IPS-18c (cell line): Measurements from ENCODE around the gene CASD1.

ENCODE experiments used
- H3K4me3 ChIP-seq: 2 replicates; pipeline ENCODE4 v1.7.0; 2013; ENCODE audit warnings: low read depth, mild to moderate bottlenecking, low read length, moderate library complexity; ENCODE audit not compliant: insufficient read depth
- H3K9me3 ChIP-seq: one replicate; pipeline ENCODE4 v1.6.1; 2013; ENCODE audit warnings: mild to moderate bottlenecking, low read length, moderate library complexity; ENCODE audit not compliant: control insufficient read depth, insufficient read depth

The CASD1 gene

GRCh38 chr7:94562525-94562924 is 52.9 kb downstream of the CASD1 start:
- Histone ChIP-seq H3K9me3 (no peaks in the 10 kb centered on the region), H3K4me3 (no peak overlapping the region)

GRCh38 chr7:94565247-94565894 is 55.8 kb downstream of the CASD1 start:
- Histone ChIP-seq H3K9me3 (no peaks in the 10 kb centered on the region), H3K4me3 (no peak overlapping the region)

- Histone ChIP-seq H3K9me3 (no peaks in the 10 kb centered on the region), H3K4me3 (no peak overlapping the region)
Measured at GRCh38 chr7:94567396-94567795, 57.8 kb downstream of the CASD1 start.

GRCh38 chr7:94571816-94572215 is 62.2 kb downstream of the CASD1 start:
- H3K9me3 ChIP-seq, result no peaks in the 10 kb centered on the region

GRCh38 chr7:94575646-94576045 is 66.0 kb downstream of the CASD1 start:
- Histone ChIP-seq H3K4me3 (no peak overlapping the region), H3K9me3 (no peaks in the 10 kb centered on the region)

More at GRCh38 chr7:94571816-94572215, 62.2 kb downstream of the CASD1 start:
- no peak overlapping the region for H3K4me3 ChIP-seq

GRCh38 chr7:94576316-94576715 is 66.7 kb downstream of the CASD1 start:
- Histone ChIP-seq H3K4me3 (no peak overlapping the region), H3K9me3 (no peaks in the 10 kb centered on the region)

- Histone ChIP-seq H3K4me3 (no peak overlapping the region), H3K9me3 (no peaks in the 10 kb centered on the region)
Measured at GRCh38 chr7:94577357-94577756, 67.7 kb downstream of the CASD1 start.

- no peaks in the 10 kb centered on the region for H3K9me3 ChIP-seq
- no peak overlapping the region for H3K4me3 ChIP-seq
Measured at GRCh38 chr7:94578614-94579013, 69.0 kb downstream of the CASD1 start.

GRCh38 chr7:94579470-94579869 is 69.9 kb downstream of the CASD1 start:
- no peak overlapping the region for H3K4me3 ChIP-seq

GRCh38 chr7:94580601-94581000 is 71.0 kb downstream of the CASD1 start:
- Histone ChIP-seq H3K9me3 (no peaks in the 10 kb centered on the region), H3K4me3 (no peak overlapping the region)

More at GRCh38 chr7:94579470-94579869, 69.9 kb downstream of the CASD1 start:
- no peaks in the 10 kb centered on the region for H3K9me3 ChIP-seq

- H3K9me3 ChIP-seq, result no peaks in the 10 kb centered on the region
- no peak overlapping the region for H3K4me3 ChIP-seq
Measured at GRCh38 chr7:94584113-94584512, 74.5 kb downstream of the CASD1 start.

- no peak overlapping the region for H3K4me3 ChIP-seq
Measured at GRCh38 chr7:94588075-94588474, 78.5 kb downstream of the CASD1 start.

GRCh38 chr7:94590526-94591162 is 81.0 kb downstream of the CASD1 start:
- no peak overlapping the region for H3K4me3 ChIP-seq
- H3K9me3 ChIP-seq, result no peaks in the 10 kb centered on the region

More at GRCh38 chr7:94588075-94588474, 78.5 kb downstream of the CASD1 start:
- no peaks in the 10 kb centered on the region for H3K9me3 ChIP-seq

- Histone ChIP-seq H3K9me3 (no peaks in the 10 kb centered on the region), H3K4me3 (no peak overlapping the region)
Measured at GRCh38 chr7:94591176-94591575, 81.6 kb downstream of the CASD1 start.

- H3K4me3 ChIP-seq, result no peak overlapping the region
- H3K9me3 ChIP-seq, result no peaks in the 10 kb centered on the region
Measured at GRCh38 chr7:94594882-94595281, 85.3 kb downstream of the CASD1 start.

- Histone ChIP-seq H3K9me3 (no peaks in the 10 kb centered on the region), H3K4me3 (no peak overlapping the region)
Measured at GRCh38 chr7:94595717-94596116, 86.1 kb downstream of the CASD1 start.

- no peak overlapping the region for H3K4me3 ChIP-seq
- H3K9me3 ChIP-seq, result no peaks in the 10 kb centered on the region
Measured at GRCh38 chr7:94600267-94600666, 90.7 kb downstream of the CASD1 start.

- Histone ChIP-seq H3K9me3 (no peaks in the 10 kb centered on the region), H3K4me3 (no peak overlapping the region)
Measured at GRCh38 chr7:94602181-94602580, 92.6 kb downstream of the CASD1 start.

- H3K9me3 ChIP-seq, result no peaks in the 10 kb centered on the region
- no peak overlapping the region for H3K4me3 ChIP-seq
Measured at GRCh38 chr7:94605031-94605430, 95.4 kb downstream of the CASD1 start.
